Ovary (tissue), 9 donors: Measurements from ENCODE around the gene ST8SIA6. TPM values are rescaled to one million over a fixed set of nuclear protein-coding genes. Genes with fewer than 3 reads are reported as not detected.

ENCODE experiments used
- DNase-seq, 5 donors: peaks; one replicate each; pipeline ENCODE4 v3.0.0-alpha.2; 2019 to 2020
- H3K27ac ChIP-seq, 2 donors: fragments of 200-600 bp; one replicate each; pipeline versions ENCODE4 v1.5.1 to v1.8.0; 2019 to 2022
- H3K27me3 ChIP-seq: fragments of 200-600 bp; one replicate; pipeline ENCODE4 v1.8.0; 2022
- H3K36me3 ChIP-seq: fragments of 200-600 bp; sonication (generic); one replicate; pipeline ENCODE4 v1.5.1; 2019
- H3K4me1 ChIP-seq: one replicate; pipeline ENCODE4 v1.8.1; 2013; ENCODE audit warnings: mild to moderate bottlenecking, moderate library complexity; ENCODE audit not compliant: insufficient read depth
- H3K4me3 ChIP-seq: fragments of 200-600 bp; sonication (generic); one replicate; pipeline ENCODE4 v1.5.1; 2017
- H3K9me3 ChIP-seq, 2 donors: fragments of 200-600 bp in 1 of 2; sonication (generic) in 1 of 2; one replicate each; pipeline versions ENCODE4 v1.5.1 to v1.8.1; 2013 to 2019; ENCODE audit warnings: mild to moderate bottlenecking in 1 of 2, moderate library complexity in 1 of 2
- CTCF ChIP-seq, 3 donors: fragments of 450-650 bp in 2 of 3; fragments of 200-600 bp in 1 of 3; IDR thresholded peaks; one replicate each; pipeline versions ENCODE4 v1.5.1 to v1.8.0; 2016 to 2022; ENCODE audit warnings: antibody characterized with exemption in 3 of 3, mild to moderate bottlenecking in 1 of 3
- EP300 ChIP-seq: sonication (generic); formaldehyde crosslinking; IDR thresholded peaks from one replicate; pipeline ENCODE4 v1.6.1; 2017; ENCODE audit warnings: antibody characterized with exemption
- POLR2A ChIP-seq: fragments of 450-650 bp; IDR thresholded peaks from one replicate; pipeline ENCODE4 v1.6.1; 2017; ENCODE audit warnings: antibody characterized with exemption, mild to moderate bottlenecking, moderate library complexity
- WGBS, 3 donors: extraction: QIAGEN DNeasy Blood & Tissue Kit in 1 of 3; methylation state at CpG; one replicate each; pipeline versions ENCODE4 v1.1.5 to v1.1.7; 2013 to 2017; 5-methylcytosine and 5-hydroxymethylcytosine counted together
- intact Hi-C, 4 donors: fragments of 100-400 bp; cut with DNase I; formaldehyde crosslinking; loops; one replicate each; pipeline versions ENCODE4 v1.11.0 to v1.15.1; 2022 to 2023
- polyA plus RNA-seq, 2 donors: library from polyadenylated mRNA; stranded (reverse); fragments of 200-250 nt in 1 of 2; fragments of 350-450 nt in 1 of 2; fragmentation: Illumina TruSeq in 1 of 2; extraction: RNeasy Lipid Tissue Mini Kit (QIAGEN cat#74804) in 1 of 2; gene quantifications; one replicate each; pipeline ENCODE4 v1.2.3, GENCODE V29; 2013 to 2014
- total RNA-seq, 7 donors: library from RNA; depleted of rRNA in 2 of 7; stranded (reverse); fragments of >200 nt in 2 of 7; fragmentation: NEBNext Ultra II Directional in 3 of 7; extraction: Animal tissue kit (Norgen Biotek cat#: 25700) in 3 of 7; gene quantifications; one replicate each; pipeline versions ENCODE4 v1.1.0 to v1.2.4, GENCODE V29; 2016 to 2023
- donor health status: DM: no; HTN: no; CAD: no; lungs with moderate emphysema.
- donor health status: DM: no; HTN: no; CAD: no.
- donor health status: Bipolar disorder and iron deficiency.
- donor health status: DM: yes; HTN: yes; CAD: no.
- donor health status: DM: no; HTN: no; CAD: no.
- donor health status: DM: yes; HTN: yes; CAD: no.

The ST8SIA6 gene
- total and polyA plus RNA-seq, 9 donors, result 0.22 to 2.1 (median 0.95) TPM; not detected in 1

GRCh38 chr10:17450024-17450423, 4.4 kb downstream of the ST8SIA6 start:
- Histone ChIP-seq H3K27me3 (no peaks in the 10 kb centered on the region), H3K4me3 (no peak overlapping the region), H3K36me3 (no peaks in the 10 kb centered on the region), H3K4me1 (peaks cover 4% of the 10 kb centered on the region), H3K27ac (no peak overlapping the region), H3K9me3 (no peaks in the 10 kb centered on the region)
- TF ChIP-seq POLR2A, result no peak
- TF ChIP-seq EP300, result no peak
- TF ChIP-seq CTCF (IDR thresholded peaks at IDR 0.05), result no peak
- DNase-seq, result no peak
- WGBS, 3 donors, result 93 to 97% (median 95%) methylated on average over 4 of the region's 4 CpGs
- intact Hi-C loops, result no loop called here

GRCh38 chr10:17445400-17445998, 8.9 kb downstream of the ST8SIA6 start:
- no peaks in the 10 kb centered on the region for H3K9me3 ChIP-seq
- 22 to 40% (median 35%) methylated on average over 5 of the region's 5 CpGs for WGBS, 3 donors
- intact Hi-C loops, result no loop called here
- no peak overlapping the region for H3K4me3 ChIP-seq
- no peaks in the 10 kb centered on the region for H3K4me1 ChIP-seq
- TF ChIP-seq CTCF (IDR thresholded peaks at IDR 0.05) (no peak), EP300 (no peak), POLR2A (no peak)
- no peaks in the 10 kb centered on the region for H3K36me3 ChIP-seq
- no peaks in the 10 kb centered on the region for H3K27me3 ChIP-seq
- no peak overlapping the region for H3K27ac ChIP-seq
- no peak for DNase-seq

GRCh38 chr10:17444388-17444714, 10.0 kb downstream of the ST8SIA6 start:
- Histone ChIP-seq H3K9me3 (no peaks in the 10 kb centered on the region), H3K4me1 (no peaks in the 10 kb centered on the region), H3K4me3 (no peak overlapping the region), H3K27ac (no peak overlapping the region), H3K27me3 (no peaks in the 10 kb centered on the region), H3K36me3 (no peaks in the 10 kb centered on the region)
- intact Hi-C loops, result no loop called here
- 76 to 97% (median 78%) methylated on average over 2 of the region's 2 CpGs for WGBS, 3 donors
- no peak for DNase-seq
- TF ChIP-seq EP300 (no peak), CTCF (IDR thresholded peaks at IDR 0.05) (no peak), POLR2A (no peak)

- H3K27me3 ChIP-seq, result no peaks in the 10 kb centered on the region
- no peaks in the 10 kb centered on the region for H3K4me1 ChIP-seq
- no peaks in the 10 kb centered on the region for H3K9me3 ChIP-seq
- no peaks in the 10 kb centered on the region for H3K36me3 ChIP-seq
- no peak for DNase-seq
- no peak overlapping the region for H3K4me3 ChIP-seq
- no peak overlapping the region for H3K27ac ChIP-seq
- intact Hi-C loops, result no loop called here
- no peak for TF ChIP-seq EP300
- no peak for TF ChIP-seq CTCF (IDR thresholded peaks at IDR 0.05)
- TF ChIP-seq POLR2A, result no peak
- WGBS, 3 donors, result 51 to 56% (median 54%) methylated on average over 11 of the region's 11 CpGs
Measured at GRCh38 chr10:17443707-17444387, 10.5 kb downstream of the ST8SIA6 start.
